IPS-20b (cell line): ENCODE measurements around the gene ZRSR2.

Source experiments
- H3K27ac ChIP-seq: one replicate; pipeline ENCODE4 v1.5.1; 2013; ENCODE audit warnings: low read length
- H3K27me3 ChIP-seq: 2 replicates; pipeline ENCODE4 v1.6.1; 2013; ENCODE audit warnings: mild to moderate bottlenecking, low read length, inconsistent platforms; ENCODE audit not compliant: insufficient read depth
- H3K36me3 ChIP-seq: 2 replicates; pipeline ENCODE4 v1.6.1; 2013; ENCODE audit warnings: low read depth, mild to moderate bottlenecking, inconsistent platforms, low read length, moderate library complexity; ENCODE audit not compliant: insufficient read depth
- H3K4me1 ChIP-seq: 2 replicates; pipeline ENCODE4 v1.6.1; 2013; ENCODE audit warnings: mild to moderate bottlenecking, control low read depth, inconsistent platforms, low read length, moderate library complexity; ENCODE audit not compliant: insufficient read depth
- H3K4me3 ChIP-seq: 2 replicates; pipeline ENCODE4 v1.5.1; 2013; ENCODE audit warnings: mild to moderate bottlenecking, low read length, inconsistent platforms
- H3K9ac ChIP-seq: 2 replicates; pipeline ENCODE4 v1.6.1; 2013; ENCODE audit warnings: low read depth, mild to moderate bottlenecking, inconsistent platforms, low read length, moderate library complexity
- H3K9me3 ChIP-seq: 2 replicates; pipeline ENCODE4 v1.6.1; 2013; ENCODE audit warnings: mild to moderate bottlenecking, low read depth, low read length, inconsistent platforms; ENCODE audit not compliant: insufficient read depth

Gene ZRSR2

DNA sequence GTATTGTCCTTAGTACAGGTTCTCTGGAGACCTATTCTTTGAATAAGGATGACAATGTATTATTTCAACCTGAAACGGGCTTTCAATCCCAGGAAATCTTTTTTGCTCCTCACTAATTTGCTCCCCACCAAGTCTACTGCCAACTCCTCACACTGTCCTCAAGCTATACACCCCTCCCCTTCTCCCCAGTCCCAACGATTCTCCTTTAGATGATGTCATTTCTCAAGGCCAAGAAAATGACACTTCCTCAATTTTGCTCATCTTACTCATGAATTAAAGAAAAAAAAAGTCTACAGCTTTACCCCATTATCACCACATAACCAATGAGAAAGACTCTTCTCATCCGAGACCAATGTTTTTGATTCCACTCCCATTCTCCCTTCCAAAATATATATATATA is 43.8 kb downstream of the ZRSR2 start:
- no peak overlapping the region for H3K4me3 ChIP-seq
- peaks cover 4% of the 10 kb centered on the region; the same call in 1 of the 2 replicates for H3K4me1 ChIP-seq
- no peaks in the 10 kb centered on the region for H3K27me3 ChIP-seq
- H3K36me3 ChIP-seq = peaks cover 59% of the 10 kb centered on the region
- H3K9me3 ChIP-seq = no peaks in the 10 kb centered on the region
- H3K27ac ChIP-seq = no peak overlapping the region
- no peak overlapping the region for H3K9ac ChIP-seq

DNA sequence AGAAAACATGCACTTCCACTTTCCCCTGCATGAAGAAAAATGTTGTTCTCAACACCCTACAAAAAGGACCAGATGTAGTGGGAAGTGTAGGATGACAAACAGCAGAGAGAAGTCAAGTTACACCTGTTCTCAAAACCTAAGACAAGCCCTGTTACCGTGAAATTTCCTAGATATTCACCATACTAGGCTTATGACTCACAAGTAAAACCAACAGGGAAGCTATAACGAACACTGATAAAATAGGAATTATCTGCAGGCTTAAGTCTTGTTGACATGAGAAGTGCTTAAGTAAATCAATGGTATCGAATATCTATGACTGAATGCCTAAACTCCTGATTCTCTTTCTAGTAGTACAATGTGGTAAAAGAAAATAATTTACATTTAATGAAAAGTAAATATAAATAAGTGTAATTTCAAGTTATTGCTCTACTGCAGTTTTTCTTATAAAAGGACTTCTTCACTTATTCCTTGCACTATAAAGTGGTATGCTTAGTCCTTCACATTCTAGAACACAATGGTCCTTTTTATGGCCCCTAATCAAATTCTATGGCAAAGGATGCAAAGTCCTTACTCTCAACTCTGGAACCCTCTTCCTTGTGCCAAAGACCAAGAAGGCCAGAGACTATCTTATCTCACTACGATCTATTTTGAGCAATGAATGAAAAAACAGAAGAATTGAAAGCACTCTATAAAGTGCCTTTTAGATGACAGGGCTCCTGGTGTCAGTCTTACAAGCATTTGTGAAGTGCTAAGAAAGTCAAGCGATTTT is 44.7 kb downstream of the ZRSR2 start:
- H3K9ac ChIP-seq = no peak overlapping the region
- H3K4me3 ChIP-seq = no peak overlapping the region
- no peaks in the 10 kb centered on the region for H3K27me3 ChIP-seq
- no peaks in the 10 kb centered on the region for H3K9me3 ChIP-seq
- H3K36me3 ChIP-seq = peaks cover 58% of the 10 kb centered on the region
- H3K4me1 ChIP-seq = peaks cover 4% of the 10 kb centered on the region; the same call in 1 of the 2 replicates
- no peak overlapping the region for H3K27ac ChIP-seq

DNA sequence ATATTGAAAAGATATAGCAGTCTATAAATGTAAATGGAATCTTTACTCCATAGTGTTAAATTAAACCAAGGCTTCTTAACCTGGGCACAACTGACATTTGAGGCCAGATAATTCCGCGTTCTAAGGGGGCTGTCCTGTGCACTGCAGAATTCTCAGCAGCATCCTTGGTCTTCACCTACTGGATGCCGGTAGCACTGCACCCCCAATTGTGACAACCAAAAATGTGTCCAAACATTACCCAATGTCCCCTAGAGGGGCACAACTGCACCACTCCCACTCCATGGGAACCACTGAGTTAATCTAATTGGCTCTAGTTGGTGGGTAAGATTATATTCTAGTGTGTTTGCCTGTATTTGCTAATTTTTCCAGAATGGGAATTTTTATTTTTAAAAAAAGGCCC is 47.7 kb downstream of the ZRSR2 start:
- Histone ChIP-seq H3K27me3 (no peaks in the 10 kb centered on the region), H3K9me3 (no peaks in the 10 kb centered on the region), H3K4me1 (peaks cover 4% of the 10 kb centered on the region; the same call in 1 of the 2 replicates), H3K36me3 (peaks cover 77% of the 10 kb centered on the region), H3K27ac (no peak overlapping the region), H3K9ac (no peak overlapping the region), H3K4me3 (no peak overlapping the region)

DNA sequence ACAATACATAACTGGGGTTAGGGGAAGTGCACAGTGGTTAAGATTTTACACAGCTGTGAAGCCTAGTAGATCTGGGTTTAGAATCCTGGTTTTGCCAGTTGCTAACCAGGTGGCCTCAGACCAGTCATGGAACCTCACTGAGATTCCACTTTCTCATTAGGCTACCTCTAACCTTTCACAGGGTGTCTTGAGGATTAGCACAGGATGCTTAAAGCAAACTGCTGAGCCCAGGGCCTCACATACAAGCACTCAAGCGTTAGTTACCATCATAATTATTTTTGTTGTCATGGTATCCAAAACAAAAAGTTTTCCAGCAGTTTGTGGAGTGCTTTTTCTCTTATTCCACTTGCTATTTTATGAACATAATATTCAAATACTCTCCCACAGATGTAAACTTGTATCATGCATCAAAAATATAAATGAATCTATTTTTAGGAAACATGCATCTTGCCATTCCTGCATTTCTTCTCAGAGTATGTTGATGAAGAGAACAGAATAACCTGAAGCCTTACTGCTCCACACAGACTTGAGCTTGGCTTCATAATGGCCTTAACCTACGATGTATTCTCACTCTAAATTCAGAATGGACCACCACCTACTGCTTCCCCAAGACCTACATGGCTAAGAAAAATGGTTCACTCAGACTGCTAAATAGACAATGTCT is 51.7 kb downstream of the ZRSR2 start:
- H3K27me3 ChIP-seq = no peaks in the 10 kb centered on the region
- H3K9ac ChIP-seq = no peak overlapping the region
- no peaks in the 10 kb centered on the region for H3K9me3 ChIP-seq
- no peak overlapping the region for H3K4me3 ChIP-seq
- no peak overlapping the region for H3K27ac ChIP-seq
- H3K4me1 ChIP-seq = no peaks in the 10 kb centered on the region
- H3K36me3 ChIP-seq = peaks cover 94% of the 10 kb centered on the region

DNA sequence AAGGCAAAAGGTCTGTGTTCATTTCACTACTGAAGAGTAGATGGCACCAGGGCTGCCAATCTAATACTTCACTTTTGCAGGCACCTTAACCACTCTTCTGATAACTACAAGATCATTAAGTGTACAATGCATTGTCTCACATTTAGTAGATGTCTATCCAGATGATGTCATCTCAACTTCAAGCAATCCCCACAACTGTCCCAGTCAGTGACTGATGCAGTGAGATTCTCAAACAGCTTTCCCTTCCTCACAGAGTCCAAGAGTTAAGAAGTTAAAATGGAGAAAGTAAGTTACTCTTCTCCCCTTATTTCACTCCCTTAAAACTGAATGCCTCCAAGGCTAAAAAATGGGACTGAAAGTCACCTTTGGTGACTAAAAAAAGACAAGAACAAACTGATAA is 53.7 kb downstream of the ZRSR2 start:
- Histone ChIP-seq H3K36me3 (peaks cover 97% of the 10 kb centered on the region), H3K4me3 (no peak overlapping the region), H3K4me1 (no peaks in the 10 kb centered on the region), H3K27me3 (no peaks in the 10 kb centered on the region), H3K9me3 (no peaks in the 10 kb centered on the region), H3K27ac (no peak overlapping the region), H3K9ac (no peak overlapping the region)

DNA sequence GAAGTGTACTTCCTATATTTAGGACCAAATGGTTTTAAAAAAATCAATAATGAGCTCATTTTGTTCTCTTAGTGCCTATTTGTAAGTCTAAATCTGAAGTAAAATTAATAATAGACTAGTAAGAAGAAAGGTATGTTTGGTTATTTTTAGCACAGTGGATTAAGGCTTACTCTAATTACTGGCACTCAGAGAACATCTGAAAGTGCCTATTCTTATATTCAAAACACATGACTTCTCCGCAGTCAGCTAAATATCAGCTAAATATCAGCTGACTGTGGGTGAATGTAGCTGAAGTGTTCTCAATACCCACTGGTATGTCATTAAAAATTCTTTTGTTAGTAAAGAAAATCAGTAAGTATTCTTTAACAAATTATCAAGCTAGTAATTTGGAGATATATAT is 58.3 kb downstream of the ZRSR2 start:
- no peaks in the 10 kb centered on the region for H3K9me3 ChIP-seq
- peak overlapping the region; percentile 21; the same call in 1 of the 2 replicates for H3K9ac ChIP-seq
- H3K27ac ChIP-seq = no peak overlapping the region
- peaks cover 100% of the 10 kb centered on the region for H3K36me3 ChIP-seq
- H3K27me3 ChIP-seq = no peaks in the 10 kb centered on the region
- H3K4me3 ChIP-seq = 0 out of 2 replicates have a peak overlapping the region, but pooled peaks have one; percentile 6
- H3K4me1 ChIP-seq = peaks cover 7% of the 10 kb centered on the region; the same call in 1 of the 2 replicates

DNA sequence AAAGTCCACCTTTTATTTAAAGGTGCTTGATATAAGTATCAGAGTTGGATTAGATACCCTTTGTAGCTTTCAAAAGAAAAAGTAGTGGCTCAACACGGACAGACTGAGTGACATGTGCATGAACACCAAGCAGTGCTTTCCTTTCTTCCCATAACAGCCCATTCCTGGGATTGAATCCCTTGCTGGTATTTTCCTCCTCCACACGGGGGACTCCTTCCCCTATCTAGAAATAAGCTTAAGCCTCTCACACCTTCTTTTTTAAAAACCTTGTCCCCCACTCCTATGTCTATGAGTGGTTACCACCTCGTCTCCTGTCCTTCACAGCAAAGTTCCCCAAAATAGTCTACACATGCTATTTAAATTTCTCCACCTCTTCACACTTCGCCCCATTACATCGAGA is 59.3 kb downstream of the ZRSR2 start:
- no peaks in the 10 kb centered on the region for H3K27me3 ChIP-seq
- peak overlapping the region; percentile 97; the same call in 1 of the 2 replicates for H3K4me3 ChIP-seq
- no peak overlapping the region for H3K27ac ChIP-seq
- peaks cover 94% of the 10 kb centered on the region for H3K36me3 ChIP-seq
- peaks cover 7% of the 10 kb centered on the region; the same call in 1 of the 2 replicates for H3K4me1 ChIP-seq
- H3K9me3 ChIP-seq = no peaks in the 10 kb centered on the region
- peak overlapping the region; percentile 41; the same call in 1 of the 2 replicates for H3K9ac ChIP-seq

DNA sequence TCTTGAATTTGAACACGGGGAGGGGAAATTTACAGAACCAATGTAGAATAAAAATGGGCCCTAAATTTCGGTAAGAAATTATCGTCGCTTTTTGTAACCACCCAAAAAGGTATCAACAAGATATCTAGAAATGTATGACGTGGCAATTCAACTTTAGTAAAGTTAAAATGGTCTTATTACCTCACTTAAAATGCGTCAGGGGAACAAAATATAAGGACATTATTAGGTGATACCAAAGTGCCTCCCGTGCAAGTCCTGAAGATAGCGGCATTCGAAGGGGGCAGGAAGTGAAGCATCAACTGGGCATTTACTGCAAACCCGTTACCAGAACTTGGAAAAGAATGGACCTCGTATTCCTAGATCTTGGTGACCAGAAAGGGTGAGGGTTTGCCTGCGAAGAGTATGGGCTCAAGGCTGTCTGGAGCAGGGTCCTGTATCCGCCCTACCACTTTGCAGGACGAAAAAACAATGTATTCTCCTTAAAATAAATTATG is 63.3 kb downstream of the ZRSR2 start:
- Histone ChIP-seq H3K36me3 (peaks cover 54% of the 10 kb centered on the region), H3K27ac (peak overlapping the region; percentile 94), H3K4me1 (peaks cover 16% of the 10 kb centered on the region; the same call in 1 of the 2 replicates)

DNA sequence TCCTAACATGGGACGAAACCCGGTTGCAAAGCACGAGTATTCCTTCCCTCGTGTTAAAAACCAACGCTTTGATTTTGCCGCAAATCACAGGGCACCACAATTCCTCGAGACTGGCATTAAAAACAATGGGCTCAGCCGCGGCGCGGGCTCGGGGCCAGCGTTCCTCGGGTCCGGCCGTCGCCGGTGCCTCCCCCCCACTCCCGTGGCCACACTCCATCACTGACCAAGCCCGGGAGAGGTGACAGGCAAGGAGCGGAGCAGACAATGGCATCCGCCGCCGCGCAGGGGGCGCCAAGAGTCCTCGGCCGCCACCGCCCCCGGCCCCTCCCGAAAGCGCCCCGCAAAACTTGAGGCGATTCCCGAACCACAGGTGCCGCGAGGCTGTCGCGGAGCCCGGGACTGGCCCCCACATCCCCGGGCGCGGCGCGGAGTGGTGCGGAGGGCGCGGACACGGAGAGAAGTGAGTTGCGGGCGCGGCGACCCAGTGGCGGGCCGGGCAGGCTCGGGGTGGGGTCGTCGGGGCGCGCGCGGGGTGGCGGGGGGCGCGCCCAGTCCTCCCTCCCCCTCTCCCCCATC is 63.9 kb downstream of the ZRSR2 start:
- Histone ChIP-seq H3K4me3 (peak overlapping the region; percentile 97), H3K36me3 (peaks cover 48% of the 10 kb centered on the region), H3K9me3 (no peaks in the 10 kb centered on the region), H3K4me1 (peaks cover 16% of the 10 kb centered on the region; the same call in 1 of the 2 replicates), H3K27me3 (no peaks in the 10 kb centered on the region), H3K9ac (peak overlapping the region; percentile 96), H3K27ac (peak overlapping the region; percentile 94)

More for the DNA sequence above, 63.3 kb downstream of the ZRSR2 start:
- Histone ChIP-seq H3K9me3 (no peaks in the 10 kb centered on the region), H3K4me3 (peak overlapping the region; percentile 97), H3K9ac (peak overlapping the region; percentile 96), H3K27me3 (no peaks in the 10 kb centered on the region)

DNA sequence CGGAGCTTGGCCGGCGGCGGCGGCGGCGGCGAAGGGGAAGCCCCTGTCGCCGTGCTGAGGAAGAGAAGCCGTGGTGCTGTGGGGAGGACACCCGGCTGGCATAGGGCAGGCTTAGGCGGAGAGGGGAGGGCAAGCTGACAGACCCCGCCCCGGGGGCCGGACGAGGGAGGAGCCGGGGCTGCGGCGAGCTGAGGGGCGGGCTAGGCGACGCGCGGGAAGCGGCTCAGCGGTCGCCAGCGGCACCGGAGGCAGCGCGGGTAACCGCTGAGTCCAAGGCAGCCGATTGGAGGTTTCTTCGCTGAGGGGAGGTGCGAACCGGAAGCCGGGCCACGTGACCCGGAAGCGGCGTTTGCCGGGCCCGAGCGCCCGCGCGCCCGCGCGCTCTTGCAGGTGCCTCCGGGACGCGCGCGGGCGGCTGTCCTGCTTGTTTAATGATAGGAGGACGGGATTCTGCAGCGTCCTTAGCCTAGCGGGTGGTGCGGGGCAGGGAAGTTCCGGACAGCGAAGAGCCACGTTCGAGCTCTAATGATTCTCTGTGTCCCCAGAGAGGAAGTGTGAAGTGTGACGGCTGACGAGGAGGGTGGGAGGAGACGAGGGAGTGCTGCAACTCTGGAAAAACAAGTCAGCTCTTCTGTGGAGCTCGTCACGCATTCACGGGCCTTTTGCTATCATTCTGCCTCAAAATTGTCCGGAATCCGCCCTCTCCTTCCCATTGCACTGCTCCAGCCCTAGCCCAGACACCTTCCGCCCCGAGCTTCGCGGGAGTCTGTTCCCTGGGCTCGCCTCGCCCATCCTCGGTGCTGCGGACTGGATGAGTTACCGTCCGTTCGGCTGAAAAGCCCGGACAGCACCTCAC is 64.7 kb downstream of the ZRSR2 start, which contains the start of gene AP1S2:
TSS of gene AP1S2 (minus strand) at position 102 of the 856 bp plus-strand sequence. CDS start 2,289 bp downstream, outside the sequence.
- peaks cover 41% of the 10 kb centered on the region for H3K36me3 ChIP-seq
- H3K27me3 ChIP-seq = no peaks in the 10 kb centered on the region
- peak within 1 kb of the TSS; percentile 97 for H3K4me3 ChIP-seq
- peak within 1 kb of the TSS; percentile 96 for H3K9ac ChIP-seq
- no peaks in the 10 kb centered on the region for H3K9me3 ChIP-seq
- peak within 1 kb of the TSS; percentile 94 for H3K27ac ChIP-seq
- H3K4me1 ChIP-seq = peaks cover 13% of the 10 kb centered on the region; the same call in 1 of the 2 replicates
